H1 (cell line): ENCODE results near the gene ELOVL1. TPM values are rescaled to one million over a fixed set of nuclear protein-coding genes. Genes with fewer than 3 reads are reported as not detected.

Experiments
- CTCF ChIA-PET: fragments of 300-600 bp; sonication (Branson Sonifier 250); formaldehyde crosslinking; loops from one replicate; lab custom pipeline; 2021; ENCODE audit not compliant: partially characterized antibody; lab: Charles Lee
- POLR2A ChIA-PET: fragments of 300-600 bp; sonication (Branson Sonifier 250); formaldehyde crosslinking; loops from one replicate; lab custom pipeline; 2021; ENCODE audit warnings: inconsistent platforms; ENCODE audit not compliant: partially characterized antibody; lab: Charles Lee
- DNase-seq, 2 experiments: peaks; one replicate each; pipeline versions ENCODE4 v3.0.0 to v3.0.0-alpha.2; 2010 to 2022; ENCODE audit warnings: low spot score in 2 of 2, low read depth in 1 of 2, mixed read lengths in 1 of 2
- FAIRE-seq: peaks from 2 replicates; lab custom pipeline; 2011; peaks lifted over from hg19 to GRCh38; lab: Jason Lieb, UNC
- H2AFZ ChIP-seq: 2 replicates; pipeline ENCODE4 v1.8.1; 2012; ENCODE audit warnings: low read length, inconsistent platforms
- H2AK5ac ChIP-seq: 2 replicates; pipeline ENCODE4 v1.6.1; 2013; ENCODE audit warnings: low read depth, low read length
- H2BK120ac ChIP-seq: replicated peaks from 2 replicates; pipeline ENCODE3; 2013; ENCODE audit warnings: low read depth, low read length, inconsistent platforms
- H2BK12ac ChIP-seq: 2 replicates; pipeline ENCODE4 v1.6.1; 2013; ENCODE audit warnings: low read depth, low read length
- H2BK15ac ChIP-seq: 2 replicates; pipeline ENCODE4 v1.6.1; 2013; ENCODE audit warnings: low read length
- H2BK20ac ChIP-seq: 2 replicates; pipeline ENCODE4 v1.6.1; 2013; ENCODE audit warnings: low read length
- H2BK5ac ChIP-seq: 2 replicates; pipeline ENCODE4 v1.6.1; 2013; ENCODE audit warnings: low read depth, low read length
- H3K14ac ChIP-seq: 2 replicates; pipeline ENCODE4 v1.6.1; 2013; ENCODE audit warnings: inconsistent platforms; ENCODE audit not compliant: insufficient read length
- H3K18ac ChIP-seq: 2 replicates; pipeline ENCODE4 v1.6.1; 2013; ENCODE audit warnings: low read length; ENCODE audit errors: extremely low read depth
- H3K23ac ChIP-seq: 2 replicates; pipeline ENCODE4 v1.6.1; 2013; ENCODE audit warnings: inconsistent platforms; ENCODE audit not compliant: insufficient read length
- H3K23me2 ChIP-seq: 2 replicates; pipeline ENCODE4 v1.6.1; 2013; ENCODE audit warnings: low read depth, low read length
- H3K27ac ChIP-seq: 2 replicates; pipeline ENCODE4 v1.6.1; 2011; ENCODE audit warnings: low read depth, low read length, inconsistent platforms
- H3K27me3 ChIP-seq, 4 experiments: replicated peaks in 1 of 4; 1 replicate in 1 of 4; 2 replicates in 3 of 4; pipeline versions ENCODE4 v1.6.1 to v1.8.1; 2011 to 2013; ENCODE audit warnings: low read length in 3 of 4, mild to moderate bottlenecking in 3 of 4, inconsistent platforms in 2 of 4, mixed read lengths in 2 of 4, moderate library complexity in 1 of 4; ENCODE audit not compliant: control insufficient read depth in 3 of 4, insufficient read depth in 3 of 4; ENCODE audit errors: extremely low read depth in 1 of 4
- H3K36me3 ChIP-seq, 4 experiments: 2 replicates each; pipeline versions ENCODE4 v1.6.1 to v1.8.1; 2011 to 2013; ENCODE audit warnings: mild to moderate bottlenecking in 4 of 4, low read length in 3 of 4, moderate library complexity in 2 of 4, control low read depth in 1 of 4, inconsistent platforms in 1 of 4; ENCODE audit not compliant: insufficient read depth in 4 of 4, control insufficient read depth in 2 of 4
- H3K4ac ChIP-seq: replicated peaks from 2 replicates; pipeline ENCODE3; 2013; ENCODE audit warnings: low read length, low read depth, mixed read lengths, inconsistent platforms; ENCODE audit not compliant: insufficient read length
- H3K4me1 ChIP-seq, 4 experiments: replicated peaks in 1 of 4; 1 replicate in 1 of 4; 2 replicates in 3 of 4; pipeline versions ENCODE4 v1.6.1 to v1.8.1; 2011 to 2013; ENCODE audit warnings: low read length in 3 of 4, inconsistent platforms in 2 of 4, mixed read lengths in 1 of 4; ENCODE audit not compliant: insufficient read depth in 4 of 4, control insufficient read depth in 3 of 4
- H3K4me2 ChIP-seq, 2 experiments: 2 replicates each; pipeline versions ENCODE4 v1.6.1 to v1.8.1; 2011 to 2013; ENCODE audit warnings: low read depth in 2 of 2, low read length in 2 of 2, control low read depth in 1 of 2, inconsistent platforms in 1 of 2, mild to moderate bottlenecking in 1 of 2; ENCODE audit not compliant: insufficient read depth in 1 of 2
- H3K4me3 ChIP-seq, 4 experiments: fragments of 200-600, 300-600 bp in 1 of 4; sonication (generic), shearing (Covaris generic), sonication (Bioruptor Twin) in 1 of 4; 2 replicates each; pipeline versions ENCODE4 v1.5.1 to v1.8.1; 2011 to 2016; ENCODE audit warnings: low read length in 4 of 4, low read depth in 3 of 4, control low read depth in 2 of 4, inconsistent platforms in 2 of 4, mild to moderate bottlenecking in 2 of 4, mixed read lengths in 1 of 4, moderate library complexity in 1 of 4; ENCODE audit not compliant: insufficient read depth in 2 of 4; ENCODE audit errors: extremely low read depth in 1 of 4
- H3K56ac ChIP-seq: replicated peaks from 2 replicates; pipeline ENCODE3; 2013; ENCODE audit warnings: low read depth, mild to moderate bottlenecking, mixed read lengths, low read length, inconsistent platforms; ENCODE audit not compliant: insufficient read length
- H3K79me1 ChIP-seq: 2 replicates; pipeline ENCODE4 v1.6.1; 2013; ENCODE audit warnings: low read depth, low read length, control low read depth
- H3K79me2 ChIP-seq, 2 experiments: 2 replicates each; pipeline versions ENCODE4 v1.6.1 to v1.8.1; 2012 to 2013; ENCODE audit warnings: low read length in 2 of 2, mild to moderate bottlenecking in 2 of 2, inconsistent platforms in 1 of 2; ENCODE audit not compliant: insufficient read depth in 2 of 2, control insufficient read depth in 1 of 2
- H3K9ac ChIP-seq, 4 experiments: replicated peaks in 1 of 4; 1 replicate in 1 of 4; 2 replicates in 3 of 4; pipeline versions ENCODE4 v1.6.1 to v1.8.1; 2011 to 2013; ENCODE audit warnings: low read depth in 3 of 4, low read length in 3 of 4, control low read depth in 2 of 4, mild to moderate bottlenecking in 2 of 4, moderate library complexity in 2 of 4, inconsistent platforms in 1 of 4; ENCODE audit errors: extremely low read depth in 1 of 4
- H3K9me3 ChIP-seq, 2 experiments: 2 replicates each; pipeline versions ENCODE4 v1.6.1 to v1.8.1; 2012 to 2013; ENCODE audit warnings: mild to moderate bottlenecking in 2 of 2, moderate library complexity in 2 of 2, control low read depth in 1 of 2, inconsistent platforms in 1 of 2, low read depth in 1 of 2, low read length in 1 of 2, mixed read lengths in 1 of 2; ENCODE audit not compliant: insufficient read depth in 2 of 2
- H4K20me1 ChIP-seq, 2 experiments: replicated peaks in 1 of 2; 2 replicates each; pipeline versions ENCODE3 to v1.8.1; 2011 to 2013; ENCODE audit warnings: inconsistent platforms in 2 of 2, low read length in 2 of 2, mild to moderate bottlenecking in 1 of 2; ENCODE audit not compliant: insufficient read depth in 2 of 2, control insufficient read depth in 1 of 2
- H4K5ac ChIP-seq: 2 replicates; pipeline ENCODE4 v1.6.1; 2013; ENCODE audit warnings: low read length, low read depth, mixed read lengths, inconsistent platforms; ENCODE audit not compliant: insufficient read length
- H4K8ac ChIP-seq: 2 replicates; pipeline ENCODE4 v1.8.0; 2013; ENCODE audit warnings: mild to moderate bottlenecking, moderate library complexity, low read length, inconsistent platforms; ENCODE audit not compliant: insufficient read depth; ENCODE audit errors: extremely low read depth
- H4K91ac ChIP-seq: replicated peaks from 2 replicates; pipeline ENCODE3; 2013; ENCODE audit warnings: low read length, mixed read lengths, inconsistent platforms; ENCODE audit not compliant: insufficient read length
- CTCF ChIP-seq, 3 experiments: IDR thresholded peaks; 1 replicate in 2 of 3; 2 replicates in 1 of 3; pipeline versions ENCODE4 v1.5.1 to v1.6.1; 2011; ENCODE audit warnings: low read length in 3 of 3, mild to moderate bottlenecking in 3 of 3, inconsistent platforms in 2 of 3, low read depth in 1 of 3, moderate library complexity in 1 of 3; ENCODE audit not compliant: insufficient read depth in 1 of 3; ENCODE audit errors: control extremely low read depth in 1 of 3
- NRF1 ChIP-seq: IDR thresholded peaks from 2 replicates; pipeline ENCODE4 v1.6.1; 2011; ENCODE audit warnings: mild to moderate bottlenecking, low read depth, low read length, improper control_type of control experiment
- RAD21 ChIP-seq, 2 experiments: IDR thresholded peaks in 1 of 2; conservative IDR thresholded peaks in 1 of 2; 2 replicates each; pipeline ENCODE4 v1.6.1; 2011; ENCODE audit warnings: low read depth in 2 of 2, low read length in 2 of 2, improper control_type of control experiment in 1 of 2, inconsistent platforms in 1 of 2, mild to moderate bottlenecking in 1 of 2, moderate library complexity in 1 of 2
- TAF1 ChIP-seq: IDR thresholded peaks from 2 replicates; pipeline ENCODE4 v1.6.1; 2011; ENCODE audit warnings: mild to moderate bottlenecking, low read depth, low read length
- WGBS, 2 experiments: shearing (Covaris generic) in 1 of 2; methylation state at CpG; one replicate each; pipeline versions ENCODE4 v1.1.6 to v1.1.7; 2013 to 2015; ENCODE audit warnings: low lambda C conversion rate in 2 of 2, mixed read lengths in 2 of 2, inconsistent platforms in 1 of 2, low coverage in 1 of 2, missing lambda C conversion rate in 1 of 2; ENCODE audit not compliant: insufficient replicate concordance in 2 of 2, insufficient coverage in 1 of 2, insufficient read length in 1 of 2; ENCODE audit errors: extremely low coverage in 1 of 2, missing lambda C conversion rate in 1 of 2; 5-methylcytosine and 5-hydroxymethylcytosine counted together
- polyA plus RNA-seq, 7 experiments: library from polyadenylated mRNA; depleted of rRNA in 3 of 7; stranded (reverse) in 5 of 7; unstranded in 2 of 7; fragments of >200 nt in 5 of 7; fragments of 200-250 nt in 2 of 7; gene quantifications; 1 replicate in 5 of 7; 2 replicates in 1 of 7; 4 replicates in 1 of 7; pipeline versions ENCODE4 v1.2.1 to v1.2.3, GENCODE V29; 2011 to 2013; ENCODE audit warnings: missing spikeins in 2 of 7, mixed read lengths in 2 of 7
- total RNA-seq: library from RNA; stranded (reverse); fragmentation: NEBNext Ultra II Directional; extraction: Animal tissue kit (Norgen Biotek cat#: 25700); gene quantifications from 2 replicates; pipeline ENCODE4 v1.2.1, GENCODE V29; 2021

The ELOVL1 gene
- total and polyA plus RNA-seq, 2 of the 8 experiments (the other 6 are each of a cell fraction or from before 2014, with no cell fraction given) = 28.5 to 68.1 TPM

GRCh38 chr1:43414634-43415223, 46.9 kb upstream of the ELOVL1 start:
- Histone ChIP-seq H3K4me2 (no peak overlapping the region), H2AFZ (no peak overlapping the region), H3K79me1 (no peaks in the 10 kb centered on the region), H3K27ac (no peak overlapping the region), H3K18ac (no peak overlapping the region), H3K23ac (no peak overlapping the region), H2BK20ac (no peak overlapping the region), H3K9ac (no peak overlapping the region), H3K9me3 (no peaks in the 10 kb centered on the region), H3K4me1 (no peaks in the 10 kb centered on the region), H3K36me3 (peaks cover 0 to 8% (median 2%) of the 10 kb centered on the region in 4 experiments; a peak in 4 of 8 replicates), H3K14ac (no peak overlapping the region), H2BK15ac (no peak overlapping the region; the same call in 1 of the 2 replicates), H4K20me1 (no peaks in the 10 kb centered on the region), H2BK5ac (no peak overlapping the region), H2BK12ac (no peak overlapping the region), H3K56ac (no peak overlapping the region), H3K4me3 (no peak overlapping the region), H4K91ac (no peak overlapping the region), H4K8ac (no peak overlapping the region), H3K4ac (no peak overlapping the region), H4K5ac (no peak overlapping the region)
- POLR2A ChIA-PET = interaction anchor here (0.9 to 1.5 kb wide), 7 partner anchors 9 to 181 kb away, joined by 3 to 6 read pairs (median 4); partner anchors contain the start of genes MED8 and SZT2
- CTCF ChIA-PET = interaction anchor here (0.6 to 6.8 kb wide), 53 partner anchors 8 to 510 kb away, joined by 3 to 131 read pairs (median 5); partner anchors contain the start of genes ELOVL1, HYI, MED8 and SZT2
- 76% methylated on average over 5 of the region's 5 CpGs; no CpG with 5 or more reads in 1 of the 2 experiments for WGBS, 2 experiments
- peak; percentile 71 for FAIRE-seq
- TF ChIP-seq NRF1 = no peak
- TF ChIP-seq RAD21 (IDR thresholded peaks at IDR 0.05 in 1 of 2, conservative IDR thresholded peaks at IDR 0.05 in 1 of 2; ENCODE audit: low read depth in 2 of 2, low read length in 2 of 2) = peak; percentile 86 to 94
- TF ChIP-seq CTCF (IDR thresholded peaks at IDR 0.05; ENCODE audit: control extremely low read depth in 1 of 3, insufficient read depth in 1 of 3, low read depth in 1 of 3, low read length in 3 of 3) = peak; percentile 45 to 75 (median 68)
- no peak for TF ChIP-seq TAF1
- TF ChIP-seq, all 59 proteins: peak for 2
- H3K27me3 ChIP-seq = no peaks in the 10 kb centered on the region
- H2BK120ac ChIP-seq = no peak overlapping the region
- H2AK5ac ChIP-seq = no peak overlapping the region
- H3K79me2 ChIP-seq = no peaks in the 10 kb centered on the region
- H3K23me2 ChIP-seq = no peaks in the 10 kb centered on the region
- peak; percentile 33 to 85 for DNase-seq
